Small intestine (tissue), 7 donors: ENCODE data around the gene LYSMD3. TPM values are rescaled to one million over a fixed set of nuclear protein-coding genes. Genes with fewer than 3 reads are reported as not detected.

Experiments used
- DNase-seq, 2 donors: peaks; one replicate each; pipeline versions ENCODE4 v3.0.0 to v3.0.0-alpha.2; 2013
- FAIRE-seq: peaks from 2 replicates; lab custom pipeline; 2012; peaks lifted over from hg19 to GRCh38; lab: Jason Lieb, UNC
- H3K27ac ChIP-seq, 3 donors: one replicate each; pipeline ENCODE4 v1.5.1; 2013; ENCODE audit warnings: low read length in 2 of 3, mild to moderate bottlenecking in 2 of 3, control low read depth in 1 of 3, inconsistent platforms in 1 of 3, low read depth in 1 of 3, moderate library complexity in 1 of 3
- H3K27me3 ChIP-seq, 3 donors: one replicate each; pipeline ENCODE4 v1.6.1; 2013; ENCODE audit warnings: low read length in 3 of 3, inconsistent platforms in 1 of 3; ENCODE audit not compliant: control insufficient read depth in 3 of 3, insufficient read depth in 3 of 3
- H3K36me3 ChIP-seq, 3 donors: one replicate each; pipeline ENCODE4 v1.6.1; 2013; ENCODE audit warnings: low read length in 3 of 3, inconsistent platforms in 1 of 3, low read depth in 1 of 3, mild to moderate bottlenecking in 1 of 3, moderate library complexity in 1 of 3; ENCODE audit not compliant: control insufficient read depth in 3 of 3, insufficient read depth in 2 of 3
- H3K4me1 ChIP-seq, 3 donors: one replicate each; pipeline ENCODE4 v1.6.1; 2013; ENCODE audit warnings: low read length in 2 of 3, inconsistent platforms in 1 of 3, low read depth in 1 of 3, mild to moderate bottlenecking in 1 of 3, moderate library complexity in 1 of 3; ENCODE audit not compliant: control insufficient read depth in 3 of 3, insufficient read depth in 2 of 3
- H3K4me3 ChIP-seq, 3 donors: one replicate each; pipeline ENCODE4 v1.5.1; 2013; ENCODE audit warnings: low read length in 3 of 3, control low read depth in 1 of 3, inconsistent platforms in 1 of 3, low read depth in 1 of 3, mild to moderate bottlenecking in 1 of 3, moderate library complexity in 1 of 3
- H3K9me3 ChIP-seq, 2 donors: one replicate each; pipeline ENCODE4 v1.6.1; 2013; ENCODE audit warnings: low read depth in 1 of 2, low read length in 1 of 2; ENCODE audit not compliant: control insufficient read depth in 2 of 2, insufficient read depth in 1 of 2
- WGBS, 3 donors: extraction: QIAGEN DNeasy Blood & Tissue Kit; methylation state at CpG; one replicate each; pipeline ENCODE4 v1.1.7; 2013; 5-methylcytosine and 5-hydroxymethylcytosine counted together
- polyA plus RNA-seq, 4 donors: library from polyadenylated mRNA; stranded (reverse) in 3 of 4; unstranded in 1 of 4; fragments of 200-250 nt in 3 of 4; fragments of 120-200 nt in 1 of 4; gene quantifications; one replicate each; pipeline versions ENCODE4 v1.2.1 to v1.2.3, GENCODE V29; 2013
- donor health status: healthy with polysubstance abuse.
- donor health status: control.
- donor health status: control.
- donor health status: Bipolar disorder and iron deficiency.
- donor health status: healthy.

The LYSMD3 gene
- polyA plus RNA-seq, 4 donors = 7.0 to 24.6 (median 8.1) TPM

DNA sequence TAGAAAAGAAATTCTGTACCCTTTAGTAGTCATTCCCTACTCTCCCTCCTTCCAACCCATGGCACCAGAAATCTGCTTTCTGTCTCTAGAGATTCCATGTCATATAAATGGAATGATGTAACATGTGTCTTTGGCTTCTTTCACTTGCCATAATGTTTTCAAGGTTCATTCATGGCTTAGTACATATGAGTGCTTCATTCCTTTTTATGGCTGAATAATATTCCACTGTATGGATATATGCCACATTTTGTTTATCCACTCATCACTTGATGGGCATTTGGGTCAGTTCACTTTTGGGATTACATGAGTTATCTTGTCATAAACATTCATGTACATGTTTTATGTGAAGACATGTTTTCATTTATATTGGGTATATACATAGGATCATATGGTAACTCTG, 35.3 kb downstream of the LYSMD3 start:
- FAIRE-seq = no peak
- H3K27me3 ChIP-seq = no peaks in the 10 kb centered on the region

GRCh38 chr5:90488791-90489190, 40.6 kb downstream of the LYSMD3 start:
- Histone ChIP-seq H3K4me3 (no peak overlapping the region), H3K27me3 (no peaks in the 10 kb centered on the region), H3K36me3 (no peaks in the 10 kb centered on the region), H3K27ac (no peak overlapping the region), H3K9me3 (no peaks in the 10 kb centered on the region), H3K4me1 (no peaks in the 10 kb centered on the region)
- WGBS, 3 donors = 57 to 76% (median 74%) methylated on average over 2 of the region's 2 CpGs
- FAIRE-seq = no peak
- DNase-seq = no peak

More for the DNA sequence above, 35.3 kb downstream of the LYSMD3 start:
- Histone ChIP-seq H3K4me1 (no peaks in the 10 kb centered on the region), H3K4me3 (no peak overlapping the region), H3K9me3 (no peaks in the 10 kb centered on the region), H3K36me3 (peaks cover 0 to 3% (median 0%) of the 10 kb centered on the region in 3 donors), H3K27ac (no peak overlapping the region)
- no peak for DNase-seq

GRCh38 chr5:90484540-90484939, 44.8 kb downstream of the LYSMD3 start:
- 70 to 82% (median 78%) methylated on average over 3 of the region's 3 CpGs for WGBS, 3 donors
- no peak for FAIRE-seq

GRCh38 chr5:90483206-90483605, 46.2 kb downstream of the LYSMD3 start:
- no peak for FAIRE-seq
- Histone ChIP-seq H3K36me3 (no peaks in the 10 kb centered on the region), H3K27me3 (no peaks in the 10 kb centered on the region), H3K4me1 (no peaks in the 10 kb centered on the region), H3K4me3 (no peak overlapping the region), H3K27ac (no peak overlapping the region), H3K9me3 (no peaks in the 10 kb centered on the region)
- no peak for DNase-seq
- 92 to 98% (median 94%) methylated on average over 8 of the region's 8 CpGs for WGBS, 3 donors

More at GRCh38 chr5:90484540-90484939, 44.8 kb downstream of the LYSMD3 start:
- no peak for DNase-seq
- H3K4me3 ChIP-seq = no peak overlapping the region
- no peaks in the 10 kb centered on the region for H3K9me3 ChIP-seq
- no peaks in the 10 kb centered on the region for H3K4me1 ChIP-seq
- H3K36me3 ChIP-seq = no peaks in the 10 kb centered on the region
- no peak overlapping the region for H3K27ac ChIP-seq
- no peaks in the 10 kb centered on the region for H3K27me3 ChIP-seq

DNA sequence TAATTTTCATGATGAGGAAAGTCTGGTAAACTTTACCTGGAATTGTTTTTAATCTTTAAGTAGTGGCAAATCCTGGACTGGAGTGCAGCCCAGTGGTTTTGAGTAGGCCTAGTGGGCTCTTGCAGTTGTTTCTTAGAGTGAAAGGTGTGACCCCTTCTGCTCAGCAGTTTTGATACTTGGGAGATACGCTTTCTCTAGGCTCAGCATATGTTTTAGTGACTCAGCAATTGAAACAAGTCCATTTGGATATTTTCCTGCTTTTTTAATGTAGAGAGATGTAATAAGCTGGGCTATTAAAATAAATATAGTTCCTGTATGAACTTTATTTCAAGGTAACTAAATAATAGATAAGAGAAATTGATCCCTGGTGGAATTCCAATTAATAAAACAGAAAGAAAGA, 48.7 kb downstream of the LYSMD3 start:
- Histone ChIP-seq H3K27me3 (no peaks in the 10 kb centered on the region), H3K36me3 (no peaks in the 10 kb centered on the region), H3K4me1 (no peaks in the 10 kb centered on the region), H3K9me3 (no peaks in the 10 kb centered on the region), H3K4me3 (no peak overlapping the region), H3K27ac (no peak overlapping the region)
- FAIRE-seq = no peak
- 94 to 97% (median 94%) methylated on average over 1 of the region's 1 CpG for WGBS, 3 donors
- no peak for DNase-seq

GRCh38 chr5:90479611-90480385, 49.6 kb downstream of the LYSMD3 start:
- no peak for FAIRE-seq
- no peaks in the 10 kb centered on the region for H3K9me3 ChIP-seq
- H3K27ac ChIP-seq = no peak overlapping the region
- peaks cover 0 to 3% (median 0%) of the 10 kb centered on the region in 3 donors for H3K4me1 ChIP-seq
- H3K36me3 ChIP-seq = no peaks in the 10 kb centered on the region
- no peaks in the 10 kb centered on the region for H3K27me3 ChIP-seq
- no peak for DNase-seq
- H3K4me3 ChIP-seq = no peak overlapping the region

DNA sequence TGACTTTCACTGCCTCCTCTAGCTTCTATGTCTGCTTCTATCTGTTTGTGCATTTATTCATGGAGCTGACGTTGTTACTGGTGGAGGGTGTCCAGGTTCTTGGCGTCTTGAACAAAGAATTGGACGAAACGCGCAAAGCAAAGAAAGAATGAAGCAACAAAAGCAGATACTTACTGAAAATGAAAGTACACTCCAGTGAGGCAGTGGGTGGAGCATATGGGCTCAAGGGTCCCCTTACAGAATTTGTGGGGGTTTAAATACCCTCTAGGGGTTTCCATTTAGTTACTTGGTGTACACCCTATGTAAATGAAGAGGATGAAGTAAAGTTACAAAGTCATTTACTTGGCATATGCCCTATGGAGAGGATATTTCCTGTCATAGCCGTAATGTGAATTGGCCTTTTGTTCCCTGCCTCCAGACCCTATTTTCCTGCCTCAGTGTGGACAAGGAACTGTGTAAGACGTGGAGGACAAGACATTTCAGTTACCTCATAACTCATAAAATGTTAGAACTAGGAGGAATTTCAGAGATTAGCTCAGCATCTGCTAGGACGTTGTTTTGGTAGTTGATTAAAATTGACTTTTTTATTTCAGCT, 51.7 kb downstream of the LYSMD3 start:
- 79 to 84% (median 81%) methylated on average over 8 of the region's 8 CpGs for WGBS, 3 donors
- FAIRE-seq = no peak

DNA sequence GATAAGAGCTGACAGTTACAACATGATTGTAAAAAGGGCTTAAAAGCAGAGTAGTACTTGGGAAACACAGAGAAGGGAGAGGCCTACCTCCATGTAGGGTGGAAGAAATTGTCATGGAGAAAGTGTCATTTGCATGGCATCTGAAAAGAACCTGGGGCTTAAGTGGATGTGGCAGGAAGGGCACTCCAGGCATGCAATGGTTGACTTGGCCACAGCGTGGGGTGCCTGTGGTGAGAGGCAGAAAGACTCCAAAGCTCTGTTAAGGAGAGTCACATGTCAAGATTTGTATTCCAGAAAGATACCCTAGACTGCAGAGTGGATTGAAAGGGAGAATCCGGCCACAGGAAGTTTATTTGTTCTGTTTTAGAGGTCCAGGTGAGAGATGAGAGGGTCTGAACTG, 52.3 kb downstream of the LYSMD3 start:
- no peak for FAIRE-seq
- Histone ChIP-seq H3K4me1 (peaks cover 0 to 7% (median 0%) of the 10 kb centered on the region in 3 donors), H3K27ac (no peak overlapping the region), H3K27me3 (no peaks in the 10 kb centered on the region), H3K4me3 (no peak overlapping the region), H3K9me3 (no peaks in the 10 kb centered on the region), H3K36me3 (no peaks in the 10 kb centered on the region)
- WGBS, 3 donors = 71 to 85% (median 73%) methylated on average over 2 of the region's 2 CpGs
- DNase-seq = no peak

More for the DNA sequence above, 51.7 kb downstream of the LYSMD3 start:
- H3K4me3 ChIP-seq = no peak overlapping the region
- H3K27ac ChIP-seq = no peak overlapping the region
- H3K27me3 ChIP-seq = no peaks in the 10 kb centered on the region
- no peak for DNase-seq
- peaks cover 0 to 5% (median 0%) of the 10 kb centered on the region in 3 donors for H3K4me1 ChIP-seq
- no peaks in the 10 kb centered on the region for H3K9me3 ChIP-seq
- no peaks in the 10 kb centered on the region for H3K36me3 ChIP-seq
